Left cardiac atrium (tissue), 4 donors: ENCODE measurements around the gene CDCA3. TPM values are rescaled to one million over a fixed set of nuclear protein-coding genes. Genes with fewer than 3 reads are reported as not detected.

Experiments used
- ATAC-seq, 2 donors: fragments of 200-7000 bp; cut with Tn5 transposase; one replicate each; pipeline ENCODE4 v1.9.1; 2020; ENCODE audit warnings: mild to moderate bottlenecking in 2 of 2, moderate library complexity in 2 of 2
- DNase-seq: peaks from one replicate; pipeline ENCODE4 v3.0.0-alpha.2; 2020
- intact Hi-C, 2 donors: fragments of 100-400 bp; cut with DNase I; formaldehyde crosslinking; loops; one replicate each; pipeline versions ENCODE4 v1.14.1 to v1.15.1; 2022 to 2023
- total RNA-seq, 2 donors: library from RNA; stranded (reverse); fragmentation: NEBNext Ultra II Directional; extraction: Animal tissue kit (Norgen Biotek cat#: 25700); gene quantifications; one replicate each; pipeline ENCODE4 v1.2.1, GENCODE V29; 2021
- donor health status: DM: no; HTN: yes; CAD: no.
- donor health status: DM: no; HTN: yes; CAD: no; lungs with severe emphysema.
- donor health status: DM: yes; HTN: yes; CAD: no.
- donor health status: Dilated cardiomyopathy.

CDCA3 gene
- total RNA-seq, 2 donors from 2014 or later = 0.82 TPM; not detected in 1

- intact Hi-C loops = no loop called here
- no peak for DNase-seq
- no peak for ATAC-seq
Measured at GRCh38 chr12:6809056-6809455, 42.0 kb downstream of the CDCA3 start.

GRCh38 chr12:6807170-6807569 lies 43.9 kb downstream of the CDCA3 start:
- no peak for DNase-seq
- intact Hi-C loops = no loop called here
- ATAC-seq = no peak

- ATAC-seq (no peak), DNase-seq (no peak)
- intact Hi-C loops = no loop called here
Measured at GRCh38 chr12:6799147-6799546, 51.9 kb downstream of the CDCA3 start.

Other genes with a start within 250 kb of the CDCA3 start
- 100 to 1,000 TPM; 117 to 151 TPM for gene CHD4, start 243.9 kb downstream of the CDCA3 start, total RNA-seq
- 1 to 10 TPM; 1.8 to 2.9 TPM for gene LPAR5, start 215.3 kb downstream of the CDCA3 start, total RNA-seq
- under 1 TPM; 0.60 to 0.88 TPM for gene ACRBP, start 203.9 kb downstream of the CDCA3 start, total RNA-seq
- 10 to 100 TPM; 16.8 to 28.5 TPM for gene ING4, start 188.2 kb downstream of the CDCA3 start, total RNA-seq
- 10 to 100 TPM; 28.3 to 31.2 TPM for gene ZNF384, start 161.9 kb downstream of the CDCA3 start, total RNA-seq
- gene PIANP, start 150.5 kb downstream of the CDCA3 start, total RNA-seq = under 1 TPM; 0.18 to 0.42 TPM
- 10 to 100 TPM; 61.3 to 71.2 TPM for gene COPS7A, start 127.2 kb downstream of the CDCA3 start, total RNA-seq
- 100 to 1,000 TPM; 118 to 149 TPM for gene MLF2, start 98.1 kb downstream of the CDCA3 start, total RNA-seq
- gene PTMS, start 84.9 kb downstream of the CDCA3 start, total RNA-seq = 100 to 1,000 TPM; 164 to 189 TPM
- gene LAG3, start 78.8 kb downstream of the CDCA3 start, total RNA-seq = under 1 TPM; 0.62 to 0.97 TPM
- 10 to 100 TPM; 11.6 to 24.2 TPM for gene CD4, start 61.8 kb downstream of the CDCA3 start, total RNA-seq
- 1 to 10 TPM; 5.3 to 8.4 TPM for gene GPR162, start 29.5 kb downstream of the CDCA3 start, total RNA-seq
- gene P3H3, start 22.9 kb downstream of the CDCA3 start, total RNA-seq = 10 to 100 TPM; 13.2 to 22.3 TPM
- 1 to 10 TPM; 2.3 to 5.8 TPM for gene GNB3, start 10.4 kb downstream of the CDCA3 start, total RNA-seq
- 10 to 100 TPM; 63.4 to 65.4 TPM for gene USP5, start 864 bp upstream of the CDCA3 start, total RNA-seq
- 100 to 1,000 TPM; 642 to 858 TPM for gene TPI1, start 16.2 kb upstream of the CDCA3 start, total RNA-seq
- 1 to 10 TPM; 3.7 to 4.1 TPM for gene SPSB2, start 22.0 kb upstream of the CDCA3 start, total RNA-seq
- 10 to 100 TPM in 1 of 2 donors, 1 to 10 TPM in 1; 8.1 to 10.5 TPM for gene LRRC23, start 53.5 kb upstream of the CDCA3 start, total RNA-seq
- gene ENO2, start 63.3 kb upstream of the CDCA3 start, total RNA-seq = 10 to 100 TPM; 12.8 to 24.9 TPM
- 10 to 100 TPM; 75.3 to 83.1 TPM for gene ATN1, start 76.7 kb upstream of the CDCA3 start, total RNA-seq
- not detected for gene RNU7-1, start 92.5 kb upstream of the CDCA3 start, total RNA-seq
- 100 to 1,000 TPM; 249 to 282 TPM for gene C12orf57, start 92.7 kb upstream of the CDCA3 start, total RNA-seq
- gene PTPN6, start 100.1 kb upstream of the CDCA3 start, total RNA-seq = 10 to 100 TPM; 13.0 to 18.9 TPM
- 100 to 1,000 TPM; 117 to 157 TPM for gene PHB2, start 119.4 kb upstream of the CDCA3 start, total RNA-seq
- gene EMG1, start 119.6 kb upstream of the CDCA3 start, total RNA-seq = 10 to 100 TPM; 34.4 to 36.6 TPM
- 10 to 100 TPM; 22.6 to 29.4 TPM for gene LPCAT3, start 167.2 kb upstream of the CDCA3 start, total RNA-seq
- gene C1S, start 209.4 kb upstream of the CDCA3 start, total RNA-seq = 100 to 1,000 TPM; 222 to 287 TPM
- 100 to 1,000 TPM; 331 to 488 TPM for gene C1R, start 241.2 kb upstream of the CDCA3 start, total RNA-seq